CD14-positive monocyte (primary cell): ENCODE results near the gene ERC1. TPM values are rescaled to one million over a fixed set of nuclear protein-coding genes. Genes with fewer than 3 reads are reported as not detected.

Experiments used
- DNase-seq, 3 donors: peaks; one replicate each; pipeline ENCODE4 v3.0.0-alpha.2; 2011 to 2022
- H2AFZ ChIP-seq: 2 replicates; pipeline ENCODE4 v1.6.0; 2012; ENCODE audit warnings: mild to moderate bottlenecking, low read depth, low read length, inconsistent platforms; ENCODE audit not compliant: insufficient read depth, poor library complexity, severe bottlenecking
- H3K27ac ChIP-seq, 2 donors: 1 replicate in 1 of 2; 2 replicates in 1 of 2; pipeline ENCODE4 v1.5.1; 2012 to 2013; ENCODE audit warnings: low read length in 2 of 2, control low read depth in 1 of 2, inconsistent platforms in 1 of 2, low read depth in 1 of 2, mild to moderate bottlenecking in 1 of 2
- H3K27me3 ChIP-seq, 2 donors: one replicate each; pipeline versions ENCODE4 v1.6.0 to v1.6.1; 2011 to 2013; ENCODE audit warnings: low read length in 2 of 2; ENCODE audit not compliant: control insufficient read depth in 2 of 2, insufficient read depth in 2 of 2
- H3K36me3 ChIP-seq, 2 donors: replicated peaks in 1 of 2; 1 replicate in 1 of 2; 2 replicates in 1 of 2; pipeline versions ENCODE4 v1.5.1 to v1.6.1; 2012 to 2013; ENCODE audit warnings: low read length in 2 of 2, control low read depth in 1 of 2, inconsistent platforms in 1 of 2, mild to moderate bottlenecking in 1 of 2; ENCODE audit not compliant: insufficient read depth in 2 of 2, control insufficient read depth in 1 of 2
- H3K4me1 ChIP-seq, 2 donors: 1 replicate in 1 of 2; 2 replicates in 1 of 2; pipeline versions ENCODE4 v1.5.1 to v1.6.1; 2012 to 2013; ENCODE audit warnings: low read length in 2 of 2, control low read depth in 1 of 2, inconsistent platforms in 1 of 2, mild to moderate bottlenecking in 1 of 2, moderate library complexity in 1 of 2; ENCODE audit not compliant: insufficient read depth in 2 of 2, control insufficient read depth in 1 of 2
- H3K4me2 ChIP-seq: replicated peaks from 2 replicates; pipeline ENCODE3; 2012; ENCODE audit warnings: low read length, moderate library complexity, mild to moderate bottlenecking; ENCODE audit not compliant: poor library complexity, severe bottlenecking; ENCODE audit errors: extremely low read depth
- H3K4me3 ChIP-seq, 3 experiments: fragments of 200-600 bp in 1 of 3; sonication (generic) in 1 of 3; replicated peaks in 1 of 3; 1 replicate in 2 of 3; 2 replicates in 1 of 3; pipeline ENCODE4 v1.5.1; 2011 to 2013; ENCODE audit warnings: low read length in 3 of 3, mild to moderate bottlenecking in 3 of 3, control low read depth in 2 of 3, low read depth in 2 of 3, inconsistent platforms in 1 of 3, moderate library complexity in 1 of 3
- H3K79me2 ChIP-seq: 2 replicates; pipeline ENCODE4 v1.6.0; 2012; ENCODE audit warnings: mild to moderate bottlenecking, control low read depth, inconsistent platforms, low read length, moderate library complexity; ENCODE audit not compliant: insufficient read depth
- H3K9ac ChIP-seq: 2 replicates; pipeline ENCODE4 v1.6.0; 2017; ENCODE audit warnings: low read length, mild to moderate bottlenecking; ENCODE audit not compliant: insufficient read depth, poor library complexity, severe bottlenecking
- H3K9me3 ChIP-seq, 2 donors: replicated peaks in 1 of 2; 1 replicate in 1 of 2; 2 replicates in 1 of 2; pipeline versions ENCODE4 v1.5.1 to v1.6.1; 2012 to 2013; ENCODE audit warnings: low read length in 2 of 2, control low read depth in 1 of 2; ENCODE audit not compliant: control insufficient read depth in 1 of 2, insufficient read depth in 1 of 2
- H4K20me1 ChIP-seq: 2 replicates; pipeline ENCODE4 v1.6.0; 2012; ENCODE audit warnings: mild to moderate bottlenecking, low read length, control low read depth, moderate library complexity; ENCODE audit not compliant: insufficient read depth
- H3K27ac Mint-ChIP-seq, 7 donors: one replicate each; pipeline ENCODE4 v1.8.0; 2020; ENCODE audit warnings: mild to moderate bottlenecking in 7 of 7, mixed read lengths in 7 of 7, moderate library complexity in 6 of 7, inconsistent platforms in 2 of 7
- H3K27me3 Mint-ChIP-seq, 3 donors: one replicate each; pipeline ENCODE4 v1.8.0; 2021 to 2022; ENCODE audit warnings: low read depth in 3 of 3, mild to moderate bottlenecking in 3 of 3, mixed read lengths in 3 of 3, moderate library complexity in 3 of 3, inconsistent platforms in 1 of 3
- H3K36me3 Mint-ChIP-seq, 2 donors: one replicate each; pipeline ENCODE4 v1.8.0; 2020; ENCODE audit warnings: mixed read lengths in 2 of 2, inconsistent platforms in 1 of 2, mild to moderate bottlenecking in 1 of 2
- H3K4me1 Mint-ChIP-seq: one replicate; pipeline ENCODE4 v1.8.0; 2020; ENCODE audit warnings: mild to moderate bottlenecking, mixed read lengths
- H3K4me3 Mint-ChIP-seq, 2 donors: one replicate each; pipeline ENCODE4 v1.8.0; 2020; ENCODE audit warnings: mild to moderate bottlenecking in 2 of 2, mixed read lengths in 2 of 2, moderate library complexity in 1 of 2
- H3K9me3 Mint-ChIP-seq, 7 donors: one replicate each; pipeline ENCODE4 v1.8.0; 2020 to 2022; ENCODE audit warnings: mixed read lengths in 7 of 7, mild to moderate bottlenecking in 6 of 7, moderate library complexity in 6 of 7, inconsistent platforms in 2 of 7
- WGBS: methylation state at CpG from one replicate; pipeline ENCODE4 v1.1.5; 2013; ENCODE audit warnings: missing lambda C conversion rate; ENCODE audit not compliant: insufficient coverage; 5-methylcytosine and 5-hydroxymethylcytosine counted together
- intact Hi-C, 2 donors: fragments of 100-400 bp; cut with micrococcal nuclease; formaldehyde crosslinking; loops; one replicate each; pipeline versions ENCODE4 v1.15.0 to v1.15.1; 2023
- polyA minus RNA-seq: library from RNA; depleted of rRNA, polyadenylated mRNA; stranded (reverse); fragments of >200 nt; gene quantifications from 2 replicates; pipeline ENCODE4 v1.2.3, GENCODE V29; 2012
- polyA plus RNA-seq, 3 donors: library from polyadenylated mRNA; depleted of rRNA in 1 of 3; unstranded in 2 of 3; stranded (reverse) in 1 of 3; fragments of 300-500 nt in 2 of 3; fragments of >200 nt in 1 of 3; fragmentation: Illumina TruSeq in 2 of 3; gene quantifications; 1 replicate in 2 of 3; 2 replicates in 1 of 3; pipeline ENCODE4 v1.2.3, GENCODE V29; 2012 to 2021
- total RNA-seq, 12 experiments: library from RNA in 1 of 12; stranded (reverse) in 1 of 12; fragments of 120-200 nt in 1 of 12; gene quantifications; one replicate each; pipeline ENCODE4 v1.2.4 and lab custom pipeline; 2013 to 2026; ENCODE audit warnings: mixed read lengths in 6 of 12, inconsistent platforms in 1 of 12
- TF ChIP-seq, protein P1 (sequence below): fragments of 200-600 bp; IDR thresholded peaks from one replicate; pipeline ENCODE4 v1.8.0; 2022; ENCODE audit warnings: antibody characterized with exemption, mild to moderate bottlenecking

ERC1 gene
- total RNA-seq (2013) = 17.7 TPM
- polyA plus RNA-seq (10 to 100 TPM in 1 of 3 donors, 1 to 10 TPM in 2; 4.0 to 14.3 (median 5.1) TPM), polyA minus RNA-seq (24.5 and 47.4 TPM in 2 replicates), total RNA-seq (lab: John Stamatoyannopoulos, UW) (57.7 to 115 (median 70.6) reads per million in 11 experiments)

DNA sequence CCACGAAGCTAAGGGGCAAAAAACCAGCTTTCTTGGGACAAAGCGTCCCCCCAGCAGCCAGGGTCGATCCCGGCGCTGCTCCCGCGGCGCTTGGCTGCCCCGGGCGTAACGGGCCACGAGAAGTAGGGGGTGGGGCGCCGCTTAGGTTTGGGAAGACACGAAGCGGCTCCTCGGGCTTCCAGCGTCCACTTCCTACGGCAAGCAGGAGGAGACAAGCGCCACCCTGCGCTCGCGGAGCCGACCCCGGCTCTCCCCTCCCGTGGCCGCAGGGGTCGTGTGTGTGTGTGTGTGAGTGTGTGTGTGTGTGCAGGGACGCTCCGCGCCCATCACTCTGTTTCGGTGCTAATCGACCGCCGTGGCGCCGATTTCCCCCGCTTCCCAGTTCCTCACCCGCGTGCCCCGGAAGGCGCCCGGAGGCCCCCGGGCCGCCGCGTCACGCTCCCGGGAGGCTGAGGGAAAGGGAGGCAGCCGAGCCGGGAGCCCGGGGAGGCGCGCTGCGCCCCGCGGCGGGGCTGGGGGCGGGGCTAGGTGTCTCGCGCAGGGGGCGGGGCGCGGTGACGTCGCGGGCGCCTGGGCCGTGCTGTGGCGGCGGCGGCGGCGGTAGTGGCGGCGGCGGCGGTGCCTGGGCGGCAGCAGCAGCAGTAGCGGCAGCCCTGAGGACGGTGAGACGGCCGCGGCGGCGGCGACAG, at the start of gene ERC1:
ERC1 (plus strand) TSS at position 563 of the 689 bp plus-strand sequence. CDS start 36,681 bp downstream, outside the sequence.
- Histone ChIP-seq H3K4me1 (peaks cover 41 to 50% of the 10 kb centered on the region in 2 donors), H3K27ac (peak within 1 kb of the TSS; percentile 93 to 97), H4K20me1 (peaks cover 7% of the 10 kb centered on the region), H3K79me2 (peaks cover 56% of the 10 kb centered on the region), H3K27me3 (no peaks in the 10 kb centered on the region), H2AFZ (peak within 1 kb of the TSS; percentile 93), H3K36me3 (no peaks in the 10 kb centered on the region), H3K4me2 (peak within 1 kb of the TSS; percentile 95), H3K9ac (peak within 1 kb of the TSS; percentile 88), H3K9me3 (no peaks in the 10 kb centered on the region), H3K4me3 (peak within 1 kb of the TSS; percentile 73 to 98 (median 87))
- Mint-ChIP-seq H3K4me3 (peak within 1 kb of the TSS; percentile 93 to 95), H3K4me1 (peaks cover 56% of the 10 kb centered on the region), H3K9me3 (no peaks in the 10 kb centered on the region), H3K27me3 (peaks cover 0 to 2% (median 1%) of the 10 kb centered on the region in 3 donors), H3K36me3 (peaks cover 8 to 9% of the 10 kb centered on the region in 2 donors), H3K27ac (peak within 1 kb of the TSS; percentile 90 to 99 (median 92))
- WGBS = under 1% methylated on average over 81 of the region's 87 CpGs
- intact Hi-C loops = loop anchor here in 1 of 2 donors (10.0 kb wide), 1 partner anchor 236 kb away; the partner anchor contains the start of gene WNK1
- peak; percentile 71 to 78 (median 77) for DNase-seq
- TF ChIP-seq, protein P1, sequence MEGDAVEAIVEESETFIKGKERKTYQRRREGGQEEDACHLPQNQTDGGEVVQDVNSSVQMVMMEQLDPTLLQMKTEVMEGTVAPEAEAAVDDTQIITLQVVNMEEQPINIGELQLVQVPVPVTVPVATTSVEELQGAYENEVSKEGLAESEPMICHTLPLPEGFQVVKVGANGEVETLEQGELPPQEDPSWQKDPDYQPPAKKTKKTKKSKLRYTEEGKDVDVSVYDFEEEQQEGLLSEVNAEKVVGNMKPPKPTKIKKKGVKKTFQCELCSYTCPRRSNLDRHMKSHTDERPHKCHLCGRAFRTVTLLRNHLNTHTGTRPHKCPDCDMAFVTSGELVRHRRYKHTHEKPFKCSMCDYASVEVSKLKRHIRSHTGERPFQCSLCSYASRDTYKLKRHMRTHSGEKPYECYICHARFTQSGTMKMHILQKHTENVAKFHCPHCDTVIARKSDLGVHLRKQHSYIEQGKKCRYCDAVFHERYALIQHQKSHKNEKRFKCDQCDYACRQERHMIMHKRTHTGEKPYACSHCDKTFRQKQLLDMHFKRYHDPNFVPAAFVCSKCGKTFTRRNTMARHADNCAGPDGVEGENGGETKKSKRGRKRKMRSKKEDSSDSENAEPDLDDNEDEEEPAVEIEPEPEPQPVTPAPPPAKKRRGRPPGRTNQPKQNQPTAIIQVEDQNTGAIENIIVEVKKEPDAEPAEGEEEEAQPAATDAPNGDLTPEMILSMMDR = no peak

DNA sequence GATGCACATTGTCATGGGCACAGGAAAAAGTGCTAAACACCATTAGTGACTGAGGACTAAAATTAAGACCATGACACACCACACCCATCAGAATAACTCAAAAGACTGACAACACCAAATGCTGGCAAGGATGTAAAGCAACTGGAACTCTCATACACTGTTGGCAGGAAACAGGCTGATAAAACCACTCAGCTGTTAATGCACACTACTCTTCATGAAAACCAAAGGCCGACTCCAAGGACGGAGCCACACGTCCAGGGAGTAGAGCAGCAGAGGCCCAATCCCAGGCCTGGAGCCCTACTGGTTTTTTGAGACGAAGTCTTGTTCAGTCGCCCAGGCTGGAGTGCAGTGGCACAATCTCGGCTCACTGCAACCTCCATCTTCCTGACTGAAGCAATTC, 48.0 kb upstream of the ERC1 start:
- Histone ChIP-seq H2AFZ (no peak overlapping the region), H3K9me3 (no peaks in the 10 kb centered on the region), H3K4me1 (peaks cover 0 to 2% of the 10 kb centered on the region in 2 donors), H3K4me3 (no peak overlapping the region), H3K9ac (no peak overlapping the region), H3K4me2 (no peak overlapping the region), H3K79me2 (peaks cover 67% of the 10 kb centered on the region), H3K27ac (no peak overlapping the region), H3K27me3 (no peaks in the 10 kb centered on the region), H4K20me1 (peaks cover 3% of the 10 kb centered on the region), H3K36me3 (peaks cover 9 to 49% of the 10 kb centered on the region in 2 donors)
- peaks cover 0 to 6% (median 0%) of the 10 kb centered on the region in 3 donors for H3K27me3 Mint-ChIP-seq
- TF ChIP-seq, protein P1 = no peak
- no peak for DNase-seq
- WGBS = 98% methylated on average over 6 of the region's 6 CpGs
- H3K36me3 Mint-ChIP-seq = peaks cover 37 to 58% of the 10 kb centered on the region in 2 donors
- H3K4me3 Mint-ChIP-seq = no peak overlapping the region
- intact Hi-C loops = loop anchor here in 1 of 2 donors (10.0 kb wide), 1 partner anchor 378 kb away; no protein-coding TSS in a partner anchor
- H3K4me1 Mint-ChIP-seq = peaks cover 18% of the 10 kb centered on the region
- H3K9me3 Mint-ChIP-seq = no peaks in the 10 kb centered on the region
- H3K27ac Mint-ChIP-seq = no peak overlapping the region
